ENCODE measurements around the gene NIM1K. TPM values are rescaled to one million over a fixed set of nuclear protein-coding genes. Genes with fewer than 3 reads are reported as not detected.

Gene NIM1K
- total and polyA plus RNA-seq, 2 donors (not counting 1 experiment from before 2014, with no cell fraction given), result 1.7 to 14.7 TPM

DNA sequence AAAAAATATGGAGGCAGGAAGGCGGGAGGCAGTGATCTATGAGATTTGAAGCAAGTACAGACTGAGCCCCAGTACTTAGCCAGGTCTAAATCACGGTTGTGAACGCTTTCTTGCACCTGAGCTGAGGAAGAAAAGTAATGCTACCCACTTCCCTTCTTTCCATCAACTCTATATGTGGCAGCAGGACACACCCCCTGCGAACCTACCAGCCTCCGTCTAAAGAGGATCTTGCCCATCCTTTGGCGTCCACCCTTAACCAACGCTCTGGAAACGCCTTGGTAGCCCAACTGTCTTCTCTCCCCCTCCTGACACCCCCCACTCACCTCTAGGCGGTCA is 120.6 kb downstream of the NIM1K start:
- H3K79me2 ChIP-seq (ENCODE audit: control insufficient read depth, insufficient read depth, low read length), result peaks cover 55% of the 10 kb centered on the region
- H3K4me3 ChIP-seq (replicated peaks in 1 of 4; ENCODE audit: control extremely low read depth in 1 of 4, insufficient read depth in 1 of 4, low read depth in 3 of 4, low read length in 4 of 4), result peak overlapping the region; percentile 93 to 99 (median 96)
- H3K27ac ChIP-seq (ENCODE audit: insufficient read depth, low read length), result peak overlapping the region; percentile 90
- peak overlapping the region; percentile 66 for H2AFZ ChIP-seq (ENCODE audit: low read length)
- H3K4me2 ChIP-seq (ENCODE audit: extremely low read depth, insufficient read depth, low read length), result peak overlapping the region; percentile 92
- TF ChIP-seq, protein P1, sequence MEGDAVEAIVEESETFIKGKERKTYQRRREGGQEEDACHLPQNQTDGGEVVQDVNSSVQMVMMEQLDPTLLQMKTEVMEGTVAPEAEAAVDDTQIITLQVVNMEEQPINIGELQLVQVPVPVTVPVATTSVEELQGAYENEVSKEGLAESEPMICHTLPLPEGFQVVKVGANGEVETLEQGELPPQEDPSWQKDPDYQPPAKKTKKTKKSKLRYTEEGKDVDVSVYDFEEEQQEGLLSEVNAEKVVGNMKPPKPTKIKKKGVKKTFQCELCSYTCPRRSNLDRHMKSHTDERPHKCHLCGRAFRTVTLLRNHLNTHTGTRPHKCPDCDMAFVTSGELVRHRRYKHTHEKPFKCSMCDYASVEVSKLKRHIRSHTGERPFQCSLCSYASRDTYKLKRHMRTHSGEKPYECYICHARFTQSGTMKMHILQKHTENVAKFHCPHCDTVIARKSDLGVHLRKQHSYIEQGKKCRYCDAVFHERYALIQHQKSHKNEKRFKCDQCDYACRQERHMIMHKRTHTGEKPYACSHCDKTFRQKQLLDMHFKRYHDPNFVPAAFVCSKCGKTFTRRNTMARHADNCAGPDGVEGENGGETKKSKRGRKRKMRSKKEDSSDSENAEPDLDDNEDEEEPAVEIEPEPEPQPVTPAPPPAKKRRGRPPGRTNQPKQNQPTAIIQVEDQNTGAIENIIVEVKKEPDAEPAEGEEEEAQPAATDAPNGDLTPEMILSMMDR (conservative IDR thresholded peaks at IDR 0.05 in 1 of 2, IDR thresholded peaks at IDR 0.05 in 1 of 2; ENCODE audit: low read depth in 1 of 2, low read length in 2 of 2), result no peak
- no peak for TF ChIP-seq EZH2 (IDR thresholded peaks at IDR 0.05; ENCODE audit: low read length, missing control alignments)
- H3K4me1 ChIP-seq (ENCODE audit: control insufficient read depth, extremely low read depth, insufficient read depth, low read length), result peaks cover 2% of the 10 kb centered on the region
- peak overlapping the region; percentile 84 for H3K9ac ChIP-seq (ENCODE audit: insufficient read depth, low read length)
- H4K20me1 ChIP-seq (ENCODE audit: control insufficient read depth, extremely low read depth, insufficient read depth, low read length), result peaks cover 6% of the 10 kb centered on the region
- no peak for DNase-seq (ENCODE audit: low read depth in 2 of 2)
- H3K9me3 ChIP-seq (ENCODE audit: control insufficient read depth, insufficient read depth, low read depth, low read length), result no peaks in the 10 kb centered on the region
- no peaks in the 10 kb centered on the region for H3K27me3 ChIP-seq (ENCODE audit: control insufficient read depth, insufficient read depth, low read length)
- no peaks in the 10 kb centered on the region for H3K36me3 ChIP-seq (ENCODE audit: control insufficient read depth, insufficient read depth, low read length)

DNA sequence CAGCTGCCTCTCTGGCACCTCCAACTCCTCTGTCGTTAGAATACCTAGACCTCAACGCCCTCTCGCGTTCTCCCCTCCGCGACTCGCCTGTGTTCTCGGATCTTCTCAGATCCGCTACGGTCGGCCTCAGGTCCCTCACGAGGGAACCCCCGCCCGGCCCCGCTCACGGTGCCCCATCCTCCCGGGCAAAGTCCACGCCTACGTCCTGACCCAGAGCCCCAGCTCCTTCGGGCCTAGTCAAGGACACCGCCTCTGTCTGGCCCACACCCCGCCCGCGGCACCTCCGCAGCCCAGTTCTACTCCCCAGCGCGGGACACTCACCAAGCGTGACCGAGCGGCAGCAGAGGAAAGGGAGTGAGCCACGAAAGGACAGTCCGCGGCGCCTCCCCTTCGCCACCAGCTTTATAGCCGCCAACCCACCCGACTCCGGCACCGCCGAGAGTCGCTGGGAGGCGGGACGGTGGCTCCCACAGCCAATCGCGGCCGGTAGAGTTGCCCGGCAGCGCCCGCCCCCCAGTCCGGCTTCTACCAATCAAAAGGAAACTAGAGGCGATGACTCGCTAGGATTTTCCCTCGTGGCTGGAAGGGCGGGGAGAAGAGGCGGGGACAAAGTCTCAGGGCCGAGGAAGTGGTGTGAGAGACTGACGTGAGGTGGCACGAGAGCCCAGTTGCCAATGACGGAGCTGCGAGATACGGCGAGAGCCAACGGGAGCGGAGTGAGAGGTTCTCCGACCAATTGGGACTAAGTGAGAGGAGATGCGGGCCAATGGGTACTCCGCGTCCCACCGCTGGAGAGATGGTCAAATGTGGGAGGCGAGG is 121.2 kb downstream of the NIM1K start, which contains the start of gene HMGCS1:
Gene HMGCS1 (minus strand): TSS at position 378 of the 819 bp plus-strand sequence. CDS start 14,447 bp downstream, outside the sequence.
- Histone ChIP-seq H4K20me1 (ENCODE audit: control insufficient read depth, extremely low read depth, insufficient read depth, low read length) (peaks cover 6% of the 10 kb centered on the region), H3K9ac (ENCODE audit: insufficient read depth, low read length) (peak within 1 kb of the TSS; percentile 84), H3K36me3 (ENCODE audit: control insufficient read depth, insufficient read depth, low read length) (no peaks in the 10 kb centered on the region), H3K4me1 (ENCODE audit: control insufficient read depth, extremely low read depth, insufficient read depth, low read length) (peaks cover 2% of the 10 kb centered on the region), H3K9me3 (ENCODE audit: control insufficient read depth, insufficient read depth, low read depth, low read length) (no peaks in the 10 kb centered on the region), H3K4me3 (replicated peaks in 1 of 4; ENCODE audit: control extremely low read depth in 1 of 4, insufficient read depth in 1 of 4, low read depth in 3 of 4, low read length in 4 of 4) (peak within 1 kb of the TSS; percentile 93 to 99 (median 96)), H3K27me3 (ENCODE audit: control insufficient read depth, insufficient read depth, low read length) (no peaks in the 10 kb centered on the region), H2AFZ (ENCODE audit: low read length) (peak within 1 kb of the TSS; percentile 66), H3K27ac (ENCODE audit: insufficient read depth, low read length) (peak within 1 kb of the TSS; percentile 90), H3K4me2 (ENCODE audit: extremely low read depth, insufficient read depth, low read length) (peak within 1 kb of the TSS; percentile 92), H3K79me2 (ENCODE audit: control insufficient read depth, insufficient read depth, low read length) (peaks cover 50% of the 10 kb centered on the region)
- TF ChIP-seq, protein P1 (conservative IDR thresholded peaks at IDR 0.05 in 1 of 2, IDR thresholded peaks at IDR 0.05 in 1 of 2; ENCODE audit: low read depth in 1 of 2, low read length in 2 of 2), result no peak
- no peak for TF ChIP-seq EZH2 (IDR thresholded peaks at IDR 0.05; ENCODE audit: low read length, missing control alignments)
- DNase-seq (ENCODE audit: low read depth in 2 of 2), result peak; percentile 100

GRCh38 chr5:43313854-43314457 is 121.9 kb downstream of the NIM1K start:
- H3K36me3 ChIP-seq (ENCODE audit: control insufficient read depth, insufficient read depth, low read length), result no peaks in the 10 kb centered on the region
- H3K27me3 ChIP-seq (ENCODE audit: control insufficient read depth, insufficient read depth, low read length), result no peaks in the 10 kb centered on the region
- peak overlapping the region in 3 of 4 experiments; percentile 8 to 75 (median 49) for H3K4me3 ChIP-seq (replicated peaks in 1 of 4; ENCODE audit: control extremely low read depth in 1 of 4, insufficient read depth in 1 of 4, low read depth in 3 of 4, low read length in 4 of 4)
- H3K9ac ChIP-seq (ENCODE audit: insufficient read depth, low read length), result no peak overlapping the region
- peaks cover 6% of the 10 kb centered on the region for H4K20me1 ChIP-seq (ENCODE audit: control insufficient read depth, extremely low read depth, insufficient read depth, low read length)
- peaks cover 2% of the 10 kb centered on the region for H3K4me1 ChIP-seq (ENCODE audit: control insufficient read depth, extremely low read depth, insufficient read depth, low read length)
- peak in 1 of 2 donors; percentile 20 for DNase-seq (ENCODE audit: low read depth in 2 of 2)
- no peaks in the 10 kb centered on the region for H3K9me3 ChIP-seq (ENCODE audit: control insufficient read depth, insufficient read depth, low read depth, low read length)
- H3K4me2 ChIP-seq (ENCODE audit: extremely low read depth, insufficient read depth, low read length), result peak overlapping the region; percentile 30
- peak overlapping the region; percentile 39 for H2AFZ ChIP-seq (ENCODE audit: low read length)
- peak overlapping the region; percentile 72 for H3K27ac ChIP-seq (ENCODE audit: insufficient read depth, low read length)
- no peak for TF ChIP-seq EZH2 (IDR thresholded peaks at IDR 0.05; ENCODE audit: low read length, missing control alignments)
- TF ChIP-seq, protein P1 (conservative IDR thresholded peaks at IDR 0.05 in 1 of 2, IDR thresholded peaks at IDR 0.05 in 1 of 2; ENCODE audit: low read depth in 1 of 2, low read length in 2 of 2), result no peak
- H3K79me2 ChIP-seq (ENCODE audit: control insufficient read depth, insufficient read depth, low read length), result peaks cover 43% of the 10 kb centered on the region

Measured in fibroblast of lung (primary cell).